Fibroblast of lung (primary cell): ENCODE measurements around the gene LSMEM2. TPM values are rescaled to one million over a fixed set of nuclear protein-coding genes. Genes with fewer than 3 reads are reported as not detected.

Experiments used
- DNase-seq, 2 donors: peaks; one replicate each; pipeline versions ENCODE4 v3.0.0 to v3.0.0-alpha.2; 2010; ENCODE audit warnings: low read depth in 2 of 2
- H2AFZ ChIP-seq: 2 replicates; pipeline ENCODE4 v1.5.1; 2012; ENCODE audit warnings: low read length, control low read depth, inconsistent platforms
- H3K27ac ChIP-seq: 2 replicates; pipeline ENCODE4 v1.5.1; 2011; ENCODE audit warnings: low read length, control low read depth; ENCODE audit not compliant: insufficient read depth
- H3K27me3 ChIP-seq: 2 replicates; pipeline ENCODE4 v1.5.1; 2011; ENCODE audit warnings: mild to moderate bottlenecking, low read length; ENCODE audit not compliant: control insufficient read depth, insufficient read depth
- H3K36me3 ChIP-seq: 2 replicates; pipeline ENCODE4 v1.5.1; 2011; ENCODE audit warnings: low read length; ENCODE audit not compliant: control insufficient read depth, insufficient read depth
- H3K4me1 ChIP-seq: 2 replicates; pipeline ENCODE4 v1.5.1; 2011; ENCODE audit warnings: low read length; ENCODE audit not compliant: control insufficient read depth, insufficient read depth; ENCODE audit errors: extremely low read depth
- H3K4me2 ChIP-seq: 2 replicates; pipeline ENCODE4 v1.5.1; 2011; ENCODE audit warnings: low read length, control low read depth; ENCODE audit not compliant: insufficient read depth; ENCODE audit errors: extremely low read depth
- H3K4me3 ChIP-seq, 4 experiments: fragments of 200-600 bp in 1 of 4; sonication (generic) in 1 of 4; replicated peaks in 1 of 4; 2 replicates each; pipeline ENCODE4 v1.5.1; 2011 to 2016; ENCODE audit warnings: low read length in 4 of 4, low read depth in 3 of 4, mild to moderate bottlenecking in 3 of 4, control low read depth in 2 of 4, inconsistent platforms in 1 of 4, mixed read lengths in 1 of 4; ENCODE audit not compliant: insufficient read depth in 1 of 4; ENCODE audit errors: control extremely low read depth in 1 of 4
- H3K79me2 ChIP-seq: 2 replicates; pipeline ENCODE4 v1.5.1; 2012; ENCODE audit warnings: mild to moderate bottlenecking, low read length, inconsistent platforms; ENCODE audit not compliant: control insufficient read depth, insufficient read depth
- H3K9ac ChIP-seq: 2 replicates; pipeline ENCODE4 v1.5.1; 2011; ENCODE audit warnings: mild to moderate bottlenecking, low read length, control low read depth; ENCODE audit not compliant: insufficient read depth
- H3K9me3 ChIP-seq: 2 replicates; pipeline ENCODE4 v1.5.1; 2012; ENCODE audit warnings: low read depth, low read length; ENCODE audit not compliant: control insufficient read depth, insufficient read depth
- H4K20me1 ChIP-seq: 2 replicates; pipeline ENCODE4 v1.5.1; 2011; ENCODE audit warnings: low read length; ENCODE audit not compliant: control insufficient read depth, insufficient read depth; ENCODE audit errors: extremely low read depth
- CTCF ChIP-seq, 2 donors: IDR thresholded peaks in 1 of 2; conservative IDR thresholded peaks in 1 of 2; 1 replicate in 1 of 2; 2 replicates in 1 of 2; pipeline ENCODE4 v1.5.1; 2011 to 2012; ENCODE audit warnings: low read length in 2 of 2, control low read depth in 1 of 2, inconsistent platforms in 1 of 2, low read depth in 1 of 2, mild to moderate bottlenecking in 1 of 2
- EZH2 ChIP-seq: IDR thresholded peaks from 2 replicates; pipeline ENCODE4 v1.5.1; 2012; ENCODE audit warnings: low read length, control low read depth, mild to moderate bottlenecking; ENCODE audit errors: missing control alignments
- polyA plus RNA-seq, 2 donors: library from polyadenylated mRNA; depleted of rRNA in 1 of 2; stranded (reverse) in 1 of 2; unstranded in 1 of 2; fragments of >200 nt; gene quantifications; 2 replicates each; pipeline ENCODE4 v1.2.1, GENCODE V29; 2011 to 2012; ENCODE audit warnings: missing spikeins in 1 of 2
- total RNA-seq: library from RNA; depleted of rRNA; stranded (reverse); fragments of >200 nt; gene quantifications from 2 replicates; pipeline ENCODE4 v1.2.1, GENCODE V29; 2014

LSMEM2 gene
- total and polyA plus RNA-seq, 2 donors (not counting 1 experiment from before 2014, with no cell fraction given), result not detected

- Histone ChIP-seq H4K20me1 (no peaks in the 10 kb centered on the region), H3K27me3 (no peaks in the 10 kb centered on the region), H3K9ac (no peak overlapping the region), H3K27ac (peak overlapping the region; percentile 14), H3K4me1 (peaks cover 57% of the 10 kb centered on the region), H3K36me3 (no peaks in the 10 kb centered on the region), H2AFZ (no peak overlapping the region), H3K4me3 (peak overlapping the region; percentile 29 to 64 (median 46)), H3K79me2 (no peaks in the 10 kb centered on the region), H3K4me2 (peak overlapping the region; percentile 88), H3K9me3 (no peaks in the 10 kb centered on the region)
- TF ChIP-seq CTCF (conservative IDR thresholded peaks at IDR 0.05 in 1 of 2, IDR thresholded peaks at IDR 0.05 in 1 of 2; ENCODE audit: low read depth in 1 of 2, low read length in 2 of 2) (no peak), EZH2 (no peak)
- DNase-seq, result no peak
Observed at GRCh38 chr3:50269460-50269859, 9.4 kb upstream of the LSMEM2 start.

- DNase-seq, result peak in 1 of 2 donors; percentile 52
- no peaks in the 10 kb centered on the region for H3K36me3 ChIP-seq
- H3K27ac ChIP-seq, result no peak overlapping the region
- peaks cover 55% of the 10 kb centered on the region for H3K4me1 ChIP-seq
- H3K27me3 ChIP-seq, result no peaks in the 10 kb centered on the region
- peak overlapping the region in 3 of 4 experiments; percentile 37 to 64 (median 56) for H3K4me3 ChIP-seq
- no peaks in the 10 kb centered on the region for H4K20me1 ChIP-seq
- no peaks in the 10 kb centered on the region for H3K9me3 ChIP-seq
- no peaks in the 10 kb centered on the region for H3K79me2 ChIP-seq
- H3K4me2 ChIP-seq, result peak overlapping the region; percentile 88
- TF ChIP-seq CTCF (conservative IDR thresholded peaks at IDR 0.05 in 1 of 2, IDR thresholded peaks at IDR 0.05 in 1 of 2; ENCODE audit: low read depth in 1 of 2, low read length in 2 of 2) (no peak), EZH2 (no peak)
- H3K9ac ChIP-seq, result no peak overlapping the region
- H2AFZ ChIP-seq, result no peak overlapping the region
Observed at GRCh38 chr3:50269977-50270413, 8.9 kb upstream of the LSMEM2 start.

GRCh38 chr3:50270422-50271224, 8.3 kb upstream of the LSMEM2 start:
- H3K4me3 ChIP-seq, result peak overlapping the region in 2 of 4 experiments; percentile 56 to 64

More at GRCh38 chr3:50270422-50271224, 8.3 kb upstream of the LSMEM2 start:
- no peaks in the 10 kb centered on the region for H3K27me3 ChIP-seq
- H3K9ac ChIP-seq, result no peak overlapping the region
- DNase-seq, result peak in 1 of 2 donors; percentile 31
- H3K27ac ChIP-seq, result no peak overlapping the region
- no peaks in the 10 kb centered on the region for H3K79me2 ChIP-seq
- TF ChIP-seq EZH2 (no peak), CTCF (conservative IDR thresholded peaks at IDR 0.05 in 1 of 2, IDR thresholded peaks at IDR 0.05 in 1 of 2; ENCODE audit: low read depth in 1 of 2, low read length in 2 of 2) (no peak)
- peak overlapping the region; percentile 88 for H3K4me2 ChIP-seq
- no peaks in the 10 kb centered on the region for H4K20me1 ChIP-seq
- no peaks in the 10 kb centered on the region for H3K36me3 ChIP-seq
- peaks cover 49% of the 10 kb centered on the region for H3K4me1 ChIP-seq
- no peaks in the 10 kb centered on the region for H3K9me3 ChIP-seq
- H2AFZ ChIP-seq, result no peak overlapping the region
